GM12878 (cell line): Measurements from ENCODE around the gene SPTBN1. TPM values are rescaled to one million over a fixed set of nuclear protein-coding genes. Genes with fewer than 3 reads are reported as not detected.

Source experiments
- ATF7 ChIP-seq: fragments of 450-650 bp; IDR thresholded peaks from 2 replicates; pipeline ENCODE4 v1.6.1; 2016; ENCODE audit warnings: low read depth, mild to moderate bottlenecking
- BACH1 ChIP-seq: fragments of 450-650 bp; IDR thresholded peaks from 2 replicates; pipeline ENCODE4 v1.6.1; 2017; ENCODE audit warnings: mild to moderate bottlenecking, borderline replicate concordance
- CBFB ChIP-seq: IDR thresholded peaks from 2 replicates; pipeline ENCODE4 v1.6.1; 2016; ENCODE audit warnings: antibody characterized with exemption, low read depth
- CBX5 ChIP-seq: sonication (generic); IDR thresholded peaks from 2 replicates; pipeline ENCODE4 v1.6.1; 2016; ENCODE audit warnings: low read depth, moderate library complexity, mild to moderate bottlenecking, inconsistent platforms
- DPF2 ChIP-seq: fragments of 450-650 bp; IDR thresholded peaks from 2 replicates; pipeline ENCODE4 v1.6.1; 2017; ENCODE audit warnings: mild to moderate bottlenecking
- EED ChIP-seq: sonication (generic); IDR thresholded peaks from 2 replicates; pipeline ENCODE4 v1.6.1; 2016; ENCODE audit warnings: antibody characterized with exemption, low read depth
- FOXM1 ChIP-seq: IDR thresholded peaks from 2 replicates; pipeline ENCODE4 v1.6.1; 2012; ENCODE audit warnings: low read depth, mild to moderate bottlenecking, inconsistent platforms, low read length, moderate library complexity
- HDAC2 ChIP-seq: fragments of 200-600 bp; sonication (generic); IDR thresholded peaks from 2 replicates; pipeline ENCODE4 v1.6.1; 2017
- HDGF ChIP-seq: fragments of 450-650 bp; IDR thresholded peaks from 2 replicates; pipeline ENCODE4 v1.6.1; 2016; ENCODE audit warnings: antibody characterized with exemption
- IKZF1 ChIP-seq: fragments of 450-650 bp; conservative IDR thresholded peaks from 2 replicates; pipeline ENCODE4 v1.6.1; 2017; ENCODE audit warnings: antibody characterized with exemption, mild to moderate bottlenecking
- JUNB ChIP-seq: IDR thresholded peaks from 2 replicates; pipeline ENCODE4 v1.6.1; 2016; ENCODE audit warnings: antibody characterized with exemption, mild to moderate bottlenecking
- KAT2A ChIP-seq: conservative IDR thresholded peaks from 2 replicates; pipeline ENCODE4 v1.6.1; 2011; ENCODE audit warnings: low read depth, low read length; ENCODE audit not compliant: control insufficient read depth
- MXI1 ChIP-seq: fragments of 150-350 bp; IDR thresholded peaks from 2 replicates; pipeline ENCODE4 v1.6.1; 2011; ENCODE audit warnings: low read depth, mild to moderate bottlenecking, inconsistent platforms, low read length, improper control_type of control experiment
- NFXL1 ChIP-seq: fragments of 450-650 bp; IDR thresholded peaks from 2 replicates; pipeline ENCODE4 v1.6.1; 2017; ENCODE audit warnings: antibody characterized with exemption, mild to moderate bottlenecking, borderline replicate concordance
- NR2C1 ChIP-seq: fragments of 450-650 bp; IDR thresholded peaks from 2 replicates; pipeline ENCODE4 v1.6.1; 2017; ENCODE audit warnings: antibody characterized with exemption, mild to moderate bottlenecking, moderate library complexity
- NR2F1 ChIP-seq: fragments of 450-650 bp; conservative IDR thresholded peaks from 2 replicates; pipeline ENCODE4 v1.6.1; 2017; ENCODE audit warnings: mild to moderate bottlenecking
- PAX8 ChIP-seq: fragments of 450-650 bp; IDR thresholded peaks from 2 replicates; pipeline ENCODE4 v1.6.1; 2017; ENCODE audit warnings: mild to moderate bottlenecking, moderate library complexity
- POLR2AphosphoS5 ChIP-seq: IDR thresholded peaks from 2 replicates; pipeline ENCODE4 v1.6.1; 2011; ENCODE audit warnings: mild to moderate bottlenecking, low read length, inconsistent platforms
- SMAD5 ChIP-seq: IDR thresholded peaks from 2 replicates; pipeline ENCODE4 v1.6.1; 2016; ENCODE audit warnings: antibody characterized with exemption, low read depth
- SRF ChIP-seq, 2 experiments: IDR thresholded peaks; 2 replicates each; pipeline ENCODE4 v1.6.1; 2011; ENCODE audit warnings: low read depth in 2 of 2, low read length in 2 of 2, mild to moderate bottlenecking in 1 of 2, moderate library complexity in 1 of 2
- STAT1 ChIP-seq: fragments of 450-650 bp; conservative IDR thresholded peaks from 2 replicates; pipeline ENCODE4 v1.6.1; 2014; ENCODE audit warnings: antibody characterized with exemption, mild to moderate bottlenecking
- TAF1 ChIP-seq: IDR thresholded peaks from 2 replicates; pipeline ENCODE4 v1.6.1; 2011; ENCODE audit warnings: mild to moderate bottlenecking, low read depth, low read length, borderline replicate concordance
- ZNF622 ChIP-seq: fragments of 450-650 bp; IDR thresholded peaks from 2 replicates; pipeline ENCODE4 v1.6.1; 2017; ENCODE audit warnings: mild to moderate bottlenecking, inconsistent platforms
- polyA plus RNA-seq, 11 experiments: library from polyadenylated mRNA; depleted of rRNA in 4 of 11; unstranded in 6 of 11; stranded (reverse) in 5 of 11; fragments of >200 nt; fragmentation: Nextera tagmentation in 4 of 11; fragmentation: Illumina TruSeq in 1 of 11; extraction: Ambion mirVana in 4 of 11; extraction: Trizol in 1 of 11; gene quantifications; 1 replicate in 1 of 11; 2 replicates in 10 of 11; pipeline versions ENCODE4 v1.2.1 to v1.2.3, GENCODE V29; 2011 to 2016; ENCODE audit warnings: inconsistent platforms in 2 of 11, missing spikeins in 2 of 11, low read depth in 1 of 11
- total RNA-seq, 4 experiments: library from RNA; depleted of rRNA in 3 of 4; stranded (reverse); fragments of >200 nt in 3 of 4; fragmentation: Illumina TruSeq in 1 of 4; extraction: Trizol in 1 of 4; gene quantifications; 2 replicates each; pipeline versions ENCODE4 v1.2.1 to v1.2.3, GENCODE V29; 2013 to 2021
- TF ChIP-seq, protein P1 (sequence below): fragments of 450-650 bp; IDR thresholded peaks from 2 replicates; pipeline ENCODE4 v1.6.1; 2017; ENCODE audit warnings: antibody characterized with exemption, mild to moderate bottlenecking, moderate library complexity
- TF ChIP-seq, protein P2 (sequence below): IDR thresholded peaks from 2 replicates; pipeline ENCODE4 v1.6.1; 2012; ENCODE audit warnings: low read length, inconsistent platforms
- TF ChIP-seq, protein P3 (sequence below): IDR thresholded peaks from 2 replicates; pipeline ENCODE4 v1.6.1; 2012; ENCODE audit warnings: low read depth, low read length, improper control_type of control experiment
- TF ChIP-seq, protein P4 (sequence below): fragments of 450-650 bp; IDR thresholded peaks from 2 replicates; pipeline ENCODE4 v1.6.1; 2018; ENCODE audit warnings: borderline replicate concordance, mild to moderate bottlenecking; ENCODE audit not compliant: partially characterized antibody

Gene SPTBN1
- total and polyA plus RNA-seq, 10 of the 15 experiments (the other 5 are each of a cell fraction or from before 2014, with no cell fraction given) = 20.6 to 154 (median 76.7) TPM

DNA sequence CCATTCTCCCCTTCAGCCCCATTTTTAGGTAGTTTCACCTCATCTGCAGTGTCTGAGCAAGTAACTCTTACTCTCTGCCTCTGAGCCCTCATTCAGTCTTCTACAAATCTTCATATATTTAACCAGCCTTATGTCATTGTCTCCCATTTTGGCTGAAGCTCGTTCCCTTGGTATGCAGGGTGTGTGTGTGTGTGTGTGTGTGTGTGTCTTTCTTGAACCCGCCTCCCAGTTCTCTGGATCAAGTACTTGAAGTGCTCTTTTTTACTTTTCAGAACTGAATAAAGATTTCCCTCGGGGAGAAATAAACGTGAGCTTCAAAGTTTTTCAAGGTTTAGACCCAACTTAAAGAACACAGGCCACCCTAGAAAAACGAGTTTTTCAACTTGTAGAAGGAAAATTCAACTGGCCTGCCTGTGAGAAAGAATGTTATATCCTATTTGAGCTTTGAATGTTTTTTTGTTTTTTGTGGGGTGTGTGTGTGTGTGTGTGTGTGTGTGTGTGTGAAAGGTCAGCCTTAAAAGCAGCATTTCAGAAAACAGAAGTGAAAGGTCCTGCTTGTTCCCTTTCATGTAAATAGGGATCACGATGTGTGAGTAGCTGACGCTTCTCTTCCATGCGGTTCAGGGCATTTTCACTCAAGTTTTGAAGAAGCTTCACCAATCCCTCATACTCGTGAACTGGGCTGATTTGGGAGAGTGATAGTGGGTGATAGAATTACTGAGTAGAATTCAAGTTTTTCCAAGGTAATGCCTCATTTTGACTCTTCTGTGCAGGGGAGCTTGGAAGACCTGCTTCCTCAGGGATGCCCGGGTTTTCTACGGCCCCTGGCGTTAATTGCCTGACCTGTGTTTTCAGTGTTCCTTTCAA, 216.7 kb downstream of the SPTBN1 start (continued):
- TF ChIP-seq BACH1 (peak; percentile 69; the same call in 1 of the 2 replicates), PAX8 (no peak), HDAC2 (no peak), DPF2 (peak; percentile 75), STAT1 (no peak), NFXL1 (no peak), CBFB (0 out of 2 replicates have a peak, but pooled peaks have one; percentile 30), FOXM1 (no peak), CBX5 (no peak), KAT2A (no peak), MXI1 (peak; percentile 72; the same call in 1 of the 2 replicates), TAF1 (no peak), JUNB (peak; percentile 47), ZNF622 (no peak), ATF7 (peak; percentile 68), SRF (IDR thresholded peaks at IDR 0.05; ENCODE audit: low read depth in 2 of 2, low read length in 2 of 2) (no peak), IKZF1 (peak; percentile 93), NR2C1 (peak; percentile 83), SMAD5 (no peak), NR2F1 (peak; percentile 100), HDGF (no peak), POLR2AphosphoS5 (peak; percentile 12; the same call in 1 of the 2 replicates), EED (peak; percentile 81)
- TF ChIP-seq, protein P1, sequence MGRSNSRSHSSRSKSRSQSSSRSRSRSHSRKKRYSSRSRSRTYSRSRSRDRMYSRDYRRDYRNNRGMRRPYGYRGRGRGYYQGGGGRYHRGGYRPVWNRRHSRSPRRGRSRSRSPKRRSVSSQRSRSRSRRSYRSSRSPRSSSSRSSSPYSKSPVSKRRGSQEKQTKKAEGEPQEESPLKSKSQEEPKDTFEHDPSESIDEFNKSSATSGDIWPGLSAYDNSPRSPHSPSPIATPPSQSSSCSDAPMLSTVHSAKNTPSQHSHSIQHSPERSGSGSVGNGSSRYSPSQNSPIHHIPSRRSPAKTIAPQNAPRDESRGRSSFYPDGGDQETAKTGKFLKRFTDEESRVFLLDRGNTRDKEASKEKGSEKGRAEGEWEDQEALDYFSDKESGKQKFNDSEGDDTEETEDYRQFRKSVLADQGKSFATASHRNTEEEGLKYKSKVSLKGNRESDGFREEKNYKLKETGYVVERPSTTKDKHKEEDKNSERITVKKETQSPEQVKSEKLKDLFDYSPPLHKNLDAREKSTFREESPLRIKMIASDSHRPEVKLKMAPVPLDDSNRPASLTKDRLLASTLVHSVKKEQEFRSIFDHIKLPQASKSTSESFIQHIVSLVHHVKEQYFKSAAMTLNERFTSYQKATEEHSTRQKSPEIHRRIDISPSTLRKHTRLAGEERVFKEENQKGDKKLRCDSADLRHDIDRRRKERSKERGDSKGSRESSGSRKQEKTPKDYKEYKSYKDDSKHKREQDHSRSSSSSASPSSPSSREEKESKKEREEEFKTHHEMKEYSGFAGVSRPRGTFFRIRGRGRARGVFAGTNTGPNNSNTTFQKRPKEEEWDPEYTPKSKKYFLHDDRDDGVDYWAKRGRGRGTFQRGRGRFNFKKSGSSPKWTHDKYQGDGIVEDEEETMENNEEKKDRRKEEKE = no peak
- TF ChIP-seq, protein P2, sequence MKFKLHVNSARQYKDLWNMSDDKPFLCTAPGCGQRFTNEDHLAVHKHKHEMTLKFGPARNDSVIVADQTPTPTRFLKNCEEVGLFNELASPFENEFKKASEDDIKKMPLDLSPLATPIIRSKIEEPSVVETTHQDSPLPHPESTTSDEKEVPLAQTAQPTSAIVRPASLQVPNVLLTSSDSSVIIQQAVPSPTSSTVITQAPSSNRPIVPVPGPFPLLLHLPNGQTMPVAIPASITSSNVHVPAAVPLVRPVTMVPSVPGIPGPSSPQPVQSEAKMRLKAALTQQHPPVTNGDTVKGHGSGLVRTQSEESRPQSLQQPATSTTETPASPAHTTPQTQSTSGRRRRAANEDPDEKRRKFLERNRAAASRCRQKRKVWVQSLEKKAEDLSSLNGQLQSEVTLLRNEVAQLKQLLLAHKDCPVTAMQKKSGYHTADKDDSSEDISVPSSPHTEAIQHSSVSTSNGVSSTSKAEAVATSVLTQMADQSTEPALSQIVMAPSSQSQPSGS = peak; percentile 82
- TF ChIP-seq, protein P3, sequence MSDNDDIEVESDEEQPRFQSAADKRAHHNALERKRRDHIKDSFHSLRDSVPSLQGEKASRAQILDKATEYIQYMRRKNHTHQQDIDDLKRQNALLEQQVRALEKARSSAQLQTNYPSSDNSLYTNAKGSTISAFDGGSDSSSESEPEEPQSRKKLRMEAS = no peak
- TF ChIP-seq, protein P4, sequence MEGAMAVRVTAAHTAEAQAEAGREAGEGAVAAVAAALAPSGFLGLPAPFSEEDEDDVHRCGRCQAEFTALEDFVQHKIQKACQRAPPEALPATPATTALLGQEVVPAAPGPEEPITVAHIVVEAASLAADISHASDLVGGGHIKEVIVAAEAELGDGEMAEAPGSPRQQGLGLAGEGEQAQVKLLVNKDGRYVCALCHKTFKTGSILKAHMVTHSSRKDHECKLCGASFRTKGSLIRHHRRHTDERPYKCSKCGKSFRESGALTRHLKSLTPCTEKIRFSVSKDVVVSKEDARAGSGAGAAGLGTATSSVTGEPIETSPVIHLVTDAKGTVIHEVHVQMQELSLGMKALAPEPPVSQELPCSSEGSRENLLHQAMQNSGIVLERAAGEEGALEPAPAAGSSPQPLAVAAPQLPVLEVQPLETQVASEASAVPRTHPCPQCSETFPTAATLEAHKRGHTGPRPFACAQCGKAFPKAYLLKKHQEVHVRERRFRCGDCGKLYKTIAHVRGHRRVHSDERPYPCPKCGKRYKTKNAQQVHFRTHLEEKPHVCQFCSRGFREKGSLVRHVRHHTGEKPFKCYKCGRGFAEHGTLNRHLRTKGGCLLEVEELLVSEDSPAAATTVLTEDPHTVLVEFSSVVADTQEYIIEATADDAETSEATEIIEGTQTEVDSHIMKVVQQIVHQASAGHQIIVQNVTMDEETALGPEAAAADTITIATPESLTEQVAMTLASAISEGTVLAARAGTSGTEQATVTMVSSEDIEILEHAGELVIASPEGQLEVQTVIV = no peak
